Measurements from ENCODE around the gene OSBPL5. TPM values are rescaled to one million over a fixed set of nuclear protein-coding genes. Genes with fewer than 3 reads are reported as not detected.
A peak's percentile ranks its signal among the peaks of the same experiment; 100 is the strongest.

The OSBPL5 gene
- total and polyA plus RNA-seq, 11 donors, result 10.1 to 27.7 (median 16.4) TPM

DNA sequence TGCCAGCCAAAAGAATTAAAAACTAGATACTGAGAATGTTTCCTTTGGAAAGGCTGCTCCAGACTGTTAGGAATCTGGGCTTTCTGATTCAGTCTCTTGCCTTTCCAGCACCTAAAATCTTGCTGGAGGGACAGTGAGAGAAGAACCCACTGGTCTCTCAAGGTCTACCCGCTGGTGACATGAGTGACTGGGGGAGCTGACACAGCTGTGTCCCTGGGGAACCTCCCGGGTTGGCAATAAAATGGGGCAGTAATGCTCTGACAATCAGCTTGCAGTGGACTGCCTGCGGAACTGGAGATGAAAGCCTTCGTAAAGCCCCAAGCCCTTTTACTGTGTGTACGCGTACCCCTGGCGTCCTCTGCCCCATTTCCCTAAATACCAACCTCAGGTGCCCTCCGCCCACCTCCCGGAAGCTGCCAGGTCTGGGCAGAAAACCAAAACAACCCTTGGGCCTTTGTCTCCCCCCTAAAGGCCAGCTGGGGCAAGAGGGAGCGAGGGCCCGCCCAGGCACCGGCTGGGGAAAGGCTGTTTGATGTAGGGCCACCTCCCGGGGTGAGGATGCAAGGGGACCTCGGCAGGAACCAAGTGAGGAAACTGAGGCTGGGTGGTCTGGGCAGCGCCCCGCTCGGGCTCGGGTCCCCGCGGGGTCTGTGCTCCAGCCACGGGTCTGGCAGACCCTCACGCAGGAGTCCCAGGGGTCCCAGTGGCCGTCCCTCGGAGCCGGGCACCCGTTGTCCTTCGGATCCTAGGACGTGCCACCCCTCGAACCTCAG lies 108.6 kb downstream of the OSBPL5 start:
- 4 to 12% (median 6%) methylated on average over 12 to 29 of the region's 29 CpGs for whole genome bisulfite sequencing, 4 donors
- ATAC-seq (no peak), DNase-seq (peak in 1 of 5 donors; percentile 31)
- Histone ChIP-seq H3K27me3 (no peaks in the 10 kb centered on the region), H3K9me3 (no peaks in the 10 kb centered on the region), H3K27ac (peak overlapping the region; percentile 48 to 91 (median 82)), H3K36me3 (peaks cover 0 to 12% (median 5%) of the 10 kb centered on the region in 9 donors), H3K4me1 (peaks cover 4 to 48% (median 33%) of the 10 kb centered on the region in 12 donors), H3K4me3 (peak overlapping the region; percentile 68 to 99 (median 88))
- intact Hi-C loops (cut with DNase I), result loop anchor here in 2 of 10 donors (10.0 kb wide), 1 partner anchor 108 kb away; the partner anchor contains the start of gene OSBPL5 (in 2 of the 2)
- TF ChIP-seq, protein P1, sequence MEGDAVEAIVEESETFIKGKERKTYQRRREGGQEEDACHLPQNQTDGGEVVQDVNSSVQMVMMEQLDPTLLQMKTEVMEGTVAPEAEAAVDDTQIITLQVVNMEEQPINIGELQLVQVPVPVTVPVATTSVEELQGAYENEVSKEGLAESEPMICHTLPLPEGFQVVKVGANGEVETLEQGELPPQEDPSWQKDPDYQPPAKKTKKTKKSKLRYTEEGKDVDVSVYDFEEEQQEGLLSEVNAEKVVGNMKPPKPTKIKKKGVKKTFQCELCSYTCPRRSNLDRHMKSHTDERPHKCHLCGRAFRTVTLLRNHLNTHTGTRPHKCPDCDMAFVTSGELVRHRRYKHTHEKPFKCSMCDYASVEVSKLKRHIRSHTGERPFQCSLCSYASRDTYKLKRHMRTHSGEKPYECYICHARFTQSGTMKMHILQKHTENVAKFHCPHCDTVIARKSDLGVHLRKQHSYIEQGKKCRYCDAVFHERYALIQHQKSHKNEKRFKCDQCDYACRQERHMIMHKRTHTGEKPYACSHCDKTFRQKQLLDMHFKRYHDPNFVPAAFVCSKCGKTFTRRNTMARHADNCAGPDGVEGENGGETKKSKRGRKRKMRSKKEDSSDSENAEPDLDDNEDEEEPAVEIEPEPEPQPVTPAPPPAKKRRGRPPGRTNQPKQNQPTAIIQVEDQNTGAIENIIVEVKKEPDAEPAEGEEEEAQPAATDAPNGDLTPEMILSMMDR (IDR thresholded peaks at IDR 0.05), result no peak
- no peak for TF ChIP-seq POLR2A (IDR thresholded peaks at IDR 0.05)

DNA sequence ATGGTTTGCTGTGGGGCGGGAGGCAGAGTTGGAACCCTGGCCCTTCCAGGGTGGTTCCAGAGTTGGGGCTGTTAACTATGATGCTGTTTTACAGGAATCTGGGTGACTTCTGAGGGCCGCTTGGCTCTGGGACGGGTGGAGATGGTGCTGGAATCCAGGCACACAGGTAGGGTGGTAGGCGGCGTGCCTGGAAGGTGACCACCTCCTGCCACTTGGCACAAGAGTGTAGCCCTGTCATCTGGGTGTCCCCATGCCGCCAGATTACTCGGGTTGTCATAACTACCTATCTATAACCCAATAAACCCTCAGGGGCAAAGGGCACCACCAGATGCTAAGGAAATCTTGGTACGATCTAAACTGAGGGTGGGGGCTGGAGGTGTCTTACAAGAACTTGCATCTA lies 109.2 kb downstream of the OSBPL5 start:
- WGBS, 4 donors, result 92 to 98% (median 93%) methylated on average over 4 to 8 of the region's 8 CpGs
- intact Hi-C loops (cut with DNase I), result loop anchor here in 2 of 10 donors (10.0 kb wide), 1 partner anchor 109 kb away; the partner anchor contains the start of gene OSBPL5 (in 2 of the 2)
- peak overlapping the region in 8 of 12 donors; percentile 70 to 99 (median 88) for H3K4me3 ChIP-seq

DNA sequence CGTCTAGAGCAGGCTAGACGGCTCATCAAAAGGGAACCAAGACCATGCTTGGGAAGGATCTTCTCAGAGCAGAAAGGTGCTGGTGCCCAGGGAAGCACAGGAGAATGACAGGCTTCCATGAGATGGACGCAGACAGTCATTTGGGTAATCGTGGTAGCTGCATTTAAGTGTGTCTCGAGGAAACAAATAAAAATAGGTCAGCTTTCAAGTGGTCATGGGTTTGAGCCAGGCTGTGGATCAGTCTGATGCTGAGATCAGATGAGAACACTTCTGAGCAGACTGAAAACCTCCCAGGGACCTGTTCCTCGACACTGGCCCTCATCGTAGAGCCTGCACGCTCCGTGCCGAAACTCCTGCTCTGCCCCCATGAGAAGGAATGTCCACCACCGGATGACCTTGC lies 112.5 kb downstream of the OSBPL5 start:
- intact Hi-C loops (cut with DNase I), result loop anchor here in 2 of 10 donors (5.0 to 10.0 kb wide), 2 partner anchors 35 to 112 kb away; partner anchors contain the start of gene OSBPL5 (in 2 of the 2)
- peak overlapping the region in 1 of 12 donors; percentile 40 for H3K27ac ChIP-seq
- no peaks in the 10 kb centered on the region for H3K27me3 ChIP-seq
- H3K4me1 ChIP-seq, result peaks cover 4 to 71% (median 43%) of the 10 kb centered on the region in 12 donors
- DNase-seq (peak in 1 of 5 donors; percentile 24), ATAC-seq (no peak)
- no peak overlapping the region for H3K4me3 ChIP-seq
- H3K36me3 ChIP-seq, result peaks cover 0 to 13% (median 5%) of the 10 kb centered on the region in 9 donors
- TF ChIP-seq, protein P1 (IDR thresholded peaks at IDR 0.05), result no peak
- no peaks in the 10 kb centered on the region for H3K9me3 ChIP-seq
- WGBS, 4 donors, result 63 to 70% (median 69%) methylated on average over 11 of the region's 11 CpGs

More for the DNA sequence above, 109.2 kb downstream of the OSBPL5 start:
- DNase-seq, result no peak
- Histone ChIP-seq H3K9me3 (no peaks in the 10 kb centered on the region), H3K36me3 (peaks cover 0 to 12% (median 5%) of the 10 kb centered on the region in 9 donors), H3K27me3 (no peaks in the 10 kb centered on the region), H3K4me1 (peaks cover 4 to 54% (median 35%) of the 10 kb centered on the region in 12 donors), H3K27ac (peak overlapping the region in 1 of 12 donors; percentile 86)
- no peak for ATAC-seq
- TF ChIP-seq, protein P1 (IDR thresholded peaks at IDR 0.05), result no peak
- TF ChIP-seq POLR2A (IDR thresholded peaks at IDR 0.05), result no peak

DNA sequence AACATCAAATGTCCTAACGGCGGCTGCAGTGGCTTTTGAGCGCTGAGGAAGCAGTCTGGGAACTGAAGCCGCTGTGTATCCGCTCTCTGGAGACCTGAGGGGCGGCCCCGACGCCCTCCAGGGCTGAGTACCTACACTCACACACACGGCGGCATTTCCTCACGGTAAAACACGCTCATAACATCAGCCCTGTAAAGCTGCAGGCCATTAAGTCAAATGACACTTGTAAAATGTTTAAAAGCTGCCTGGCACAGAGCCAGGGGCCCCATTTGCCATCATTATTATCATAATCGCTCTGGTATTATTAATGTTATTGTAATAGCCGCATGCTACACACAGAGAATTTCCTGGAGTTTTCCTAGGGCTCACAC lies 113.0 kb downstream of the OSBPL5 start:
- WGBS, 4 donors, result 41 to 52% (median 48%) methylated on average over 14 of the region's 14 CpGs
- peaks cover 0 to 17% (median 7%) of the 10 kb centered on the region in 9 donors for H3K36me3 ChIP-seq
- DNase-seq, result peak in 1 of 5 donors; percentile 27
- no peak for TF ChIP-seq POLR2A (IDR thresholded peaks at IDR 0.05)
- TF ChIP-seq, protein P1 (IDR thresholded peaks at IDR 0.05), result no peak
- peak overlapping the region in 1 of 12 donors; percentile 15 for H3K4me3 ChIP-seq
- peaks cover 4 to 69% (median 42%) of the 10 kb centered on the region in 12 donors for H3K4me1 ChIP-seq
- H3K9me3 ChIP-seq, result no peaks in the 10 kb centered on the region
- intact Hi-C loops (cut with DNase I), result loop anchor here in 2 of 10 donors (5.0 to 10.0 kb wide), 2 partner anchors 35 to 113 kb away; partner anchors contain the start of gene OSBPL5 (in 2 of the 2)
- H3K27ac ChIP-seq, result peak overlapping the region in 1 of 12 donors; percentile 40
- no peak for ATAC-seq
- H3K27me3 ChIP-seq, result no peaks in the 10 kb centered on the region

All from heart left ventricle (tissue), 16 donors.